ENCODE results near the gene ZNF608. TPM values are rescaled to one million over a fixed set of nuclear protein-coding genes. Genes with fewer than 3 reads are reported as not detected.

ZNF608 gene
- polyA plus RNA-seq, 1 donor (not counting 4 experiments of a cell fraction or from before 2014, with no cell fraction given), result 1.1 TPM

DNA sequence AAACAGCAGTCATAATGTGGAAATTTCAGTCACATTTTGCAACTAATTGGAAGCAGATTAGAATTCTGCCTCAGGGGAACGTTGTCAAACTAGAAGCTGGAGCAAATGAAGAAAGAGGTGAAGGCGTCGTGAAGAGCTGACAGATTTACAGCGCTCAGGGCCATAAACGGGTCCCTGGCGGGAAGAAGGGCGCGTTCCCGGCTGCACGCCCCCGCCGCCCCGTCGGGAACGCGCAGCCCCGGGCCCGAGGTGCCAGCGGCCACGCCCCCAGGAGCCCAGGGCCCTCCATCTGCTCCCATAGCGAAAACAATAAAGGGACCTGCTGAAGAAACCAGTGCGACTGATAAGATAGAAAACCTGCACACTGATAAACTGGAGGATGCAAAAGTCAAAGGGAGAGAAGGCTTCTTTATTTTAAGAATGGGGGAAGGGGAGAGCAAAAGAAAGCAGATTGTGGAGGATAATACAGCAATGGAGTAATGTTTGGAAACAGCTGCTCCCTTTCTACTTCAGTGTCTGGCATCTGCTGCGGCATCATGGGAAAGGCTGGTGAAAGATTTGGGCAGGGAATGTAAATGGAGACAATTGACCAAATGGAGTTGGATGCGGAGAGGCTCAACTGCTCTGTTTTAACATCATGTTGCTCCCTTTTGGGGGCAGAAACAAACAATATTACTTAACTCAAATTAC, 11.1 kb downstream of the ZNF608 start:
- H3K36me3 ChIP-seq (ENCODE audit: control insufficient read depth in 2 of 2, extremely low read depth in 1 of 2, insufficient read depth in 2 of 2, low read length in 2 of 2), result no peaks in the 10 kb centered on the region
- FAIRE-seq (peak; percentile 9), DNase-seq (ENCODE audit: low read depth, low spot score) (no peak)
- H3K27me3 ChIP-seq (ENCODE audit: control insufficient read depth, extremely low read depth, insufficient read depth, low read length), result peaks cover 10% of the 10 kb centered on the region
- no peaks in the 10 kb centered on the region for H3K9me3 ChIP-seq (ENCODE audit: control insufficient read depth, low read depth, low read length)
- H3K4me3 ChIP-seq (ENCODE audit: control insufficient read depth in 2 of 3, extremely low read depth in 1 of 3, insufficient read depth in 2 of 3, low read depth in 1 of 3, low read length in 3 of 3), result no peak overlapping the region
- no peak overlapping the region for H3K9ac ChIP-seq (ENCODE audit: control insufficient read depth, extremely low read depth, insufficient read depth, low read length)
- no peak overlapping the region for H3K27ac ChIP-seq (ENCODE audit: control insufficient read depth, insufficient read depth, low read length)
- peaks cover 3% of the 10 kb centered on the region for H3K4me1 ChIP-seq (ENCODE audit: control insufficient read depth, extremely low read depth, insufficient read depth, low read length)
- dilution Hi-C loops (cut with MboI; ENCODE audit: extremely low pct_ligation_motif_present, low sequenced_read_pairs), result no loop called here
- no peaks in the 10 kb centered on the region for H3K9me1 ChIP-seq (ENCODE audit: control insufficient read depth, extremely low read depth, insufficient read depth, low read length)
- peak overlapping the region; percentile 62 for H3K4me2 ChIP-seq (ENCODE audit: control insufficient read depth, extremely low read depth, insufficient read depth, low read depth, low read length)
- H3K79me2 ChIP-seq (ENCODE audit: control insufficient read depth, insufficient read depth, low read length), result no peaks in the 10 kb centered on the region
- H4K20me1 ChIP-seq (ENCODE audit: control insufficient read depth, extremely low read depth, insufficient read depth, low read length), result no peaks in the 10 kb centered on the region
- H2AFZ ChIP-seq (ENCODE audit: control insufficient read depth, low read length), result no peak overlapping the region
- TF ChIP-seq EZH2 (IDR thresholded peaks at IDR 0.05; ENCODE audit: low read length) (no peak), CTCF (optimal IDR thresholded peaks at IDR 0.05 in 1 of 3, IDR thresholded peaks at IDR 0.05 in 1 of 3, conservative IDR thresholded peaks at IDR 0.05 in 1 of 3; ENCODE audit: extremely low read depth in 1 of 3, insufficient read depth in 2 of 3, low read length in 3 of 3) (no peak)

GRCh38 chr5:124734574-124735168, 11.8 kb downstream of the ZNF608 start:
- DNase-seq (ENCODE audit: low read depth, low spot score) (no peak), FAIRE-seq (no peak)
- Histone ChIP-seq H3K9me1 (ENCODE audit: control insufficient read depth, extremely low read depth, insufficient read depth, low read length) (no peaks in the 10 kb centered on the region), H3K9me3 (ENCODE audit: control insufficient read depth, low read depth, low read length) (no peaks in the 10 kb centered on the region), H3K4me2 (ENCODE audit: control insufficient read depth, extremely low read depth, insufficient read depth, low read depth, low read length) (peak overlapping the region; percentile 62), H3K27me3 (ENCODE audit: control insufficient read depth, extremely low read depth, insufficient read depth, low read length) (peaks cover 10% of the 10 kb centered on the region), H3K27ac (ENCODE audit: control insufficient read depth, insufficient read depth, low read length) (no peak overlapping the region), H3K4me1 (ENCODE audit: control insufficient read depth, extremely low read depth, insufficient read depth, low read length) (no peaks in the 10 kb centered on the region), H2AFZ (ENCODE audit: control insufficient read depth, low read length) (no peak overlapping the region), H3K79me2 (ENCODE audit: control insufficient read depth, insufficient read depth, low read length) (no peaks in the 10 kb centered on the region), H3K9ac (ENCODE audit: control insufficient read depth, extremely low read depth, insufficient read depth, low read length) (no peak overlapping the region), H3K36me3 (ENCODE audit: control insufficient read depth in 2 of 2, extremely low read depth in 1 of 2, insufficient read depth in 2 of 2, low read length in 2 of 2) (no peaks in the 10 kb centered on the region), H4K20me1 (ENCODE audit: control insufficient read depth, extremely low read depth, insufficient read depth, low read length) (no peaks in the 10 kb centered on the region), H3K4me3 (ENCODE audit: control insufficient read depth in 2 of 3, extremely low read depth in 1 of 3, insufficient read depth in 2 of 3, low read depth in 1 of 3, low read length in 3 of 3) (no peak overlapping the region)
- dilution Hi-C loops (cut with MboI; ENCODE audit: extremely low pct_ligation_motif_present, low sequenced_read_pairs), result no loop called here
- TF ChIP-seq CTCF (optimal IDR thresholded peaks at IDR 0.05 in 1 of 3, IDR thresholded peaks at IDR 0.05 in 1 of 3, conservative IDR thresholded peaks at IDR 0.05 in 1 of 3; ENCODE audit: extremely low read depth in 1 of 3, insufficient read depth in 2 of 3, low read length in 3 of 3) (no peak), EZH2 (IDR thresholded peaks at IDR 0.05; ENCODE audit: low read length) (no peak)
